HG03159 (cell line): ENCODE results near the gene SPATS1.
"Not testable (repeated sequence)": the region's sequence is repeated elsewhere in the genome, so short reads cannot be mapped to it uniquely, and the experiment has no call there.

Source experiments
- ATAC-seq: cut with Tn5 transposase; IDR thresholded peaks from one replicate; pipeline ENCODE4 v1.9.1; 2021; ENCODE audit warnings: mild to moderate bottlenecking, moderate library complexity; ENCODE audit not compliant: unreplicated experiment

The SPATS1 gene

GRCh38 chr6:44311304-44311703 is 31.1 kb upstream of the SPATS1 start:
- ATAC-seq = no peak

GRCh38 chr6:44311767-44312166 is 30.7 kb upstream of the SPATS1 start:
- no peak for ATAC-seq

GRCh38 chr6:44312901-44313788 is 29.3 kb upstream of the SPATS1 start, which contains the start of gene AARS2:
TSS of gene AARS2 (minus strand) at chr6:44313347. CDS start at chr6:44313323, 24 bp downstream.
- ATAC-seq = peak; percentile 94

GRCh38 chr6:44314657-44315056 is 27.8 kb upstream of the SPATS1 start:
- ATAC-seq = not testable (repeated sequence)

GRCh38 chr6:44315516-44315915 is 26.9 kb upstream of the SPATS1 start:
- no peak for ATAC-seq

GRCh38 chr6:44315951-44316350 is 26.5 kb upstream of the SPATS1 start:
- ATAC-seq = no peak

- no peak for ATAC-seq
Observed at GRCh38 chr6:44316481-44316880, 26.0 kb upstream of the SPATS1 start.

- not testable (repeated sequence) for ATAC-seq
Observed at GRCh38 chr6:44317136-44317631, 25.3 kb upstream of the SPATS1 start.

- ATAC-seq = no peak
Observed at GRCh38 chr6:44321210-44321609, 21.2 kb upstream of the SPATS1 start.

GRCh38 chr6:44327096-44327495 is 15.4 kb upstream of the SPATS1 start:
- no peak for ATAC-seq

- ATAC-seq = no peak
Observed at GRCh38 chr6:44327760-44328159, 14.7 kb upstream of the SPATS1 start.

GRCh38 chr6:44328203-44328602 is 14.2 kb upstream of the SPATS1 start:
- not testable (repeated sequence) for ATAC-seq

- ATAC-seq = no peak
Observed at GRCh38 chr6:44329858-44330257, 12.6 kb upstream of the SPATS1 start.

GRCh38 chr6:44332585-44332984 is 9.9 kb upstream of the SPATS1 start:
- ATAC-seq = no peak

GRCh38 chr6:44333273-44333919 is 9.1 kb upstream of the SPATS1 start:
- ATAC-seq = no peak

GRCh38 chr6:44333942-44334341 is 8.5 kb upstream of the SPATS1 start:
- no peak for ATAC-seq

GRCh38 chr6:44335631-44336030 is 6.8 kb upstream of the SPATS1 start:
- no peak for ATAC-seq

GRCh38 chr6:44338228-44339122 is 4.0 kb upstream of the SPATS1 start:
- peak; percentile 70 for ATAC-seq

GRCh38 chr6:44339301-44339700 is 3.1 kb upstream of the SPATS1 start:
- ATAC-seq = no peak

GRCh38 chr6:44339763-44340625 is 2.5 kb upstream of the SPATS1 start:
- ATAC-seq = no peak
